ENCODE measurements around the gene COPG2.
A peak's percentile ranks its signal among the peaks of the same experiment; 100 is the strongest.
"Not testable (repeated sequence)": the region's sequence is repeated elsewhere in the genome, so short reads cannot be mapped to it uniquely, and the experiment has no call there.

The COPG2 gene

GRCh38 chr7:130654850-130655249, 13.7 kb downstream of the COPG2 start:
- FAIRE-seq (no peak), DNase-seq (ENCODE audit: insufficient read length, low spot score) (no peak)

DNA sequence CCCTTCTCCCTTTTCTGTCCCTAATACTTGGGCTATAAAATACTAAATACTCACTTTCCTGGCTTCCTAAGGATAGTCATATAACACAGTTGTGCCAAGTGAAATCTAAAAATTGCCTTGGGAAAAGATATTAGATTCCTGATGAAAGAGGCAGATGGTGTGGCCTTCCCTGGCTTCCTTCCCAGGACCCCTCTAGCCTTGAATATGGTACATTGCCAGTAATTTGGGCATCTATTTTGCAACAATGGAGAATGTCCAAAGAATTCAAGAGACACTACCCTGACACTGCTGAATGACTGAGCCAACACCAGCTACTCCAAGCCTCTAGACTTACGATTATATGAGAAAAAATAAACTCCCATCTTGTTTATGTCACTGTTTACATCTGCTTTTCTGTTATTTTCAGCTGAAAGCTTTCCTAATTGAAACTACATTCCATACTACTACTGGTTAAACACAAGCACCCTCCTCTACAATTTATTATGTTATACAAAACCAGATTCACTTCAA, 17.9 kb downstream of the COPG2 start:
- DNase-seq (ENCODE audit: insufficient read length, low spot score), result no peak
- FAIRE-seq, result no peak

DNA sequence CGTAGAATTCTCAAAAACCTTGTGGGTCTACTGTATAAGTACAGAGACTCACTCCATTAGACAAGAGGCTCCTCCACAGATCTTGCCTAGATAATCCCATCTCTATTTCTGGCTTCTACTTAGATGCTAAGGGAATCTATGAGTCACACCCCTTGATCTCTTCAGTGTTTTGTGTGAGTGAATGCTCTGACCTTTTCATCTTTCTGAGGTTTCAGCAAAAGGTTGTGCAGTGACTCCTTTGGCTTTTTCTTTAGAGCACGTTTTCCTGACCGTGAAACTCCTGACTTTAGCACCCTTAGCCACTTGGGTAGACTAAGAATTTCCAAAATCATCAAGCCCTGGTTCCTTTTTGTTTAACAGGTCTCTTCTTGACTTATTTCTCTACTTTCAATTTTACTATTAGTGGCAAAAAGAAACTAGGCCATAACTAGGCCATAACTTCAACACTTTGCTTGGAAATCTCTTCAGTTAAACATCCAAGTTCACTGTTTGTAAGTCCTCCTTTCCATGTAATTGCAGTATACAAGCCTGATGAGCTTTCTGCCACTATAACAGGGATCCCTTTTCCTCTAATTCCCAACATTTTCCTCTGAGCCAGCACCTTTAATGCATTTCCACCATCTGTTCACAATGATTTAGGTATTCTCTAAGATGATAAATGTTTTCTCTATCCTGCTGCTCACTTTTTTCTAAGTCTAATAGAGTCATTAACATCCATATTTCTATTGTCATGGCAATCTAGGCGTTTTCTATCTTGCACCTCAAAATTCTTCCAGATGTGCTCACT, 19.4 kb downstream of the COPG2 start:
- peak; percentile 96 for FAIRE-seq
- DNase-seq (ENCODE audit: insufficient read length, low spot score), result peak; percentile 22

GRCh38 chr7:130648580-130648979, 20.0 kb downstream of the COPG2 start:
- DNase-seq (ENCODE audit: insufficient read length, low spot score) (peak; percentile 14), FAIRE-seq (no peak)

DNA sequence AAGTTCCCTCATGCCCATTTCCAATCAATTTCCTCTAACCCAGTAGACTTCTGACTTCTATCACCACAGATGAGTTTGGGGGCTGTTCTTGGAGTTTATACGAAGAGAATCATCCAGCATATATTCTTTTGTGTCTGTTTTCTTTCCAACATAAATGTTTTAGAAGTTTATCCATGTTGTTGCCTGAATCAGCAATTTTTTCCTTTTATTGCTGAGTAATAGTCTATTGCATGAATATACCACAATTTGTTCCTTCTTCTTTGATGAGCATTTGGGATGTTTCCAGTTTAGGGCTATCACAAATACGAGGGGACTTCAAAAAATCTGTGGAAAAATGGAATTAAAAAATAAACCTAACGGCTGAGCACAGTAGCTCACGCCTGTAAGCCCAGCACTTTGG, 26.2 kb downstream of the COPG2 start:
- no peak for DNase-seq (ENCODE audit: insufficient read length, low spot score)
- no peak for FAIRE-seq

GRCh38 chr7:130641497-130641896, 27.1 kb downstream of the COPG2 start:
- FAIRE-seq (no peak), DNase-seq (ENCODE audit: insufficient read length, low spot score) (no peak)

DNA sequence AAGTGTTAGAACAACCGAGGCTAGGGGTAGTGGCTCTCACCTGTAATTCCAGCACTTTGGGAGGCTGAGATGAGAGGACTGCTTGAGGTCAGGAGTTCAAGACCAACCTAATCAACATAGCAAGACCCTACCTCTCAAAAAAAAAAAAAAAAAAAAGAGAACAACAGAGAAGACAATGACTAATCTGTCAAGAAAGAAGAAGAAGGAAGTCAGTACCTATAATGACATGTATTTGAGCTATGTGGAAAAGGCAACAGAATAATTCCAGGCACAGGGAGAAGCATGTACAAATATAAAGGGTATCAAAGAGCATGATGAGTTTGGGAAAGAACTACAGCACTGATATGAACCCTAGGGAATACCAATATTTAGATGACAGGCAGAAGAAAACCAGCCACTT, 27.5 kb downstream of the COPG2 start:
- FAIRE-seq, result no peak
- DNase-seq (ENCODE audit: insufficient read length, low spot score), result no peak

DNA sequence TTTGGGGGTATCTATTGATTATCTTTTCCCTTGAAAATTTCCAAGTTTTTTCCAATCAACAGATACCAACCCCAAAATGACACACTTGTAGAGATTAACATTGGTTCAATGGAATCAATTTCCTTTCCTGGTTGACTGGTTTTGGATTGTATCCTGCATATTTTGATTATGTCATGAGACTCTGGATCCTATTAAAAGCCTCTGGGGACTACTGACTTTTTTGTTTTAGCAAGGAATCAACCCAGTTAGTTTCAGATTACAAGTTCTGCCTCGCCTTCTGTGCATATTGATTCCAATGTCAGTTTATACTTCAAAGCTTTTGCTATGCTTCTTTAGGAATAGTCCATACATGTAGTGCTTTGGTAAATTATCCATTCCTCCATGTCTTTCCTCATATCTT, 29.2 kb downstream of the COPG2 start:
- FAIRE-seq (no peak), DNase-seq (ENCODE audit: insufficient read length, low spot score) (no peak)

GRCh38 chr7:130632111-130632510, 36.4 kb downstream of the COPG2 start:
- DNase-seq (ENCODE audit: insufficient read length, low spot score), result no peak
- FAIRE-seq, result no peak

GRCh38 chr7:130628901-130629300, 39.6 kb downstream of the COPG2 start:
- FAIRE-seq, result no peak
- no peak for DNase-seq (ENCODE audit: insufficient read length, low spot score)

GRCh38 chr7:130627775-130628174, 40.8 kb downstream of the COPG2 start:
- DNase-seq (ENCODE audit: insufficient read length, low spot score), result no peak
- no peak for FAIRE-seq

DNA sequence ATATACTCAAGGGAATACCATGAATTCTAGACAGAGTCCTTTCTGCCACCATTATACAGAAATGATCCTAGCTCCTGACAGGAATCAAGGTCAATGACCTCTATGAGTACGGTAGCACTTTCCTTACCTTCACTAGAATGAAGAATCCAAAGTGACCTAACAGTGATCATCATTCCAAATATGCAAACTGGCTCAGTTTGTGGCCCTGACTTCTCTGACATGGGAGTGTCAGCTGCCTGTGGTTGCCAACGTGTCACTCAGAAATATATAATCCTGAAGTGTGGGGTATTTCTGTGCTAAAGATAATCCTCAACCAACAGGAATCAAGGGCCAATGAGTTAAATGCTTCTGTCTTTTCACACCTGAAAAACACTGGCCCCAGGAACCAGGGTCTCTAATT, 45.7 kb downstream of the COPG2 start:
- FAIRE-seq (no peak), DNase-seq (ENCODE audit: insufficient read length, low spot score) (no peak)

- FAIRE-seq (peak; percentile 21), DNase-seq (ENCODE audit: insufficient read length, low spot score) (no peak)
Observed at GRCh38 chr7:130615583-130615982, 53.0 kb downstream of the COPG2 start.

- FAIRE-seq (no peak), DNase-seq (ENCODE audit: insufficient read length, low spot score) (no peak)
Observed at GRCh38 chr7:130614449-130614848, 54.1 kb downstream of the COPG2 start.

GRCh38 chr7:130611218-130611617, 57.3 kb downstream of the COPG2 start:
- FAIRE-seq (no peak), DNase-seq (ENCODE audit: insufficient read length, low spot score) (no peak)

GRCh38 chr7:130607066-130607465, 61.5 kb downstream of the COPG2 start:
- not testable (repeated sequence) for FAIRE-seq; DNase-seq (ENCODE audit: insufficient read length, low spot score)

GRCh38 chr7:130606161-130606560, 62.4 kb downstream of the COPG2 start:
- DNase-seq (ENCODE audit: insufficient read length, low spot score), result no peak
- no peak for FAIRE-seq

- DNase-seq (ENCODE audit: insufficient read length, low spot score), result no peak
- no peak for FAIRE-seq
Observed at GRCh38 chr7:130598056-130598455, 70.5 kb downstream of the COPG2 start.

DNA sequence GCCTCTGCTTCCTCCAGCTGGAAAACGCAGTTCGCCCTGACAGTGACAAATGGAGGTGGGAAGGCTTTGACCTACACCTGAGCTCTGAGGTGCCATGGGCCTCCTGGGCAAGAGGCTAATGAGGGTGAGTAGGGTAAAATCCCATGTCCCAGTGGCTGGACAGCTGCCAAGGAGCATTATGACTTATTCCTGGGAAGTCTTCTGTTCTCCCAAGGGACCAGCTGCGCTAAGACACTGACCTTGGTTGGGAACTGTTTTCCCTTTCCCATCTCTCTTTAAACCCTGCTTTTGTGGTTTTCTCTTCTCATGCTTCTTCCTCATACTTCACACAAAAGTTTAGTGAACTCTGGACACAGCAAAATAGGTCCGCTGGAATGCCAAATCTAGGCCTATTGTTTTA, 72.6 kb downstream of the COPG2 start:
- DNase-seq (ENCODE audit: insufficient read length, low spot score) (no peak), FAIRE-seq (no peak)

DNA sequence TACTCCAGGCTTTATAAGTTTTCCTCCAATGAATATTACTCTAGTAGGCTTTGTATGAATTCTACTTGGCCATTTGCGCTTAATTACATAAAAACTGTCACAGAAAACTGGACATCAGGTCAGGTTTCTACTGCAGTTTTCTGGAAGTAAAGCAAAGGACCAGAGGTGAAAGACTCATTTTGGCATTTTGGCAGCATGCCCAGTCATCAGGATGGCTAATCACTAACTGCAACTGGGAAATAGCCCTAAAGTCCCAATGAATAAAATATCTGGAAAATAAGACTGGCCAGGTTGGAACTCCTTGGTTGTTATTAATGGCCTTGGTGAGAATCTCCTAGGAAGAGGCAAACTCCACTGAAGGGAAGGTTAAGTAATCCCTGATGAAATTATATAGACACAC, 75.5 kb downstream of the COPG2 start:
- FAIRE-seq (no peak), DNase-seq (ENCODE audit: insufficient read length, low spot score) (no peak)

GRCh38 chr7:130591464-130591863, 77.1 kb downstream of the COPG2 start:
- not testable (repeated sequence) for DNase-seq (ENCODE audit: insufficient read length, low spot score); FAIRE-seq

DNA sequence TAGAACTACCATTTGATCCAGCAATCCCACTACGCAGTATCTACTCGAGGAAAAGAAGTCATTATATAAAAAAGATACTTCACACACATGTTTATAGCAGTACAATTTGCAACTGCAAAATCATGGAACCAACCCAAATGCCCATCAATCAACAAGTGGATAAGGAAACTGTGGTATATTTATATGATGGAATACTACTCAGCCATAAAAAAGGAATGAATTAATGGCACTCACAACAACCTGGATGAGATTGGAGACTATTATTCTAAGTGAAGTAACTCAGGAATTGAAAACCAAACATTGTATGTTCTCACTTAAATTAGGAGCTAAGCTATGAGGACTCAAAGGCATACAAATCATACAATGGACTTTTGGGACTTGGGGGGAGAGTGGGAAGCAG, 82.6 kb downstream of the COPG2 start:
- not testable (repeated sequence) for DNase-seq (ENCODE audit: insufficient read length, low spot score)

GRCh38 chr7:130575110-130575509, 93.4 kb downstream of the COPG2 start:
- FAIRE-seq; DNase-seq (ENCODE audit: insufficient read length, low spot score): not testable (repeated sequence)

More for the DNA sequence above, 82.6 kb downstream of the COPG2 start:
- not testable (repeated sequence) for FAIRE-seq
